Hepatocyte (in vitro differentiated cells): Measurements from ENCODE around the gene NEDD4L.

ENCODE experiments used
- CTCF ChIP-seq: fragments of 200-600 bp; sonication (generic); IDR thresholded peaks from 2 replicates; pipeline ENCODE4 v1.5.1; 2016; ENCODE audit warnings: antibody characterized with exemption, mild to moderate bottlenecking; ENCODE audit not compliant: poor library complexity
- EZH2 ChIP-seq: fragments of 200-600 bp; sonication (generic); IDR thresholded peaks from 2 replicates; pipeline ENCODE4 v1.6.1; 2016; ENCODE audit warnings: antibody characterized with exemption, mild to moderate bottlenecking, borderline replicate concordance
- EZH2phosphoT487 ChIP-seq: fragments of 200-600 bp; sonication (generic); IDR thresholded peaks from one replicate; pipeline ENCODE4 v1.6.1; 2018; ENCODE audit warnings: antibody characterized with exemption, mild to moderate bottlenecking, low read depth, moderate library complexity; ENCODE audit not compliant: unreplicated experiment, severe bottlenecking

- TF ChIP-seq CTCF (no peak), EZH2 (no peak), EZH2phosphoT487 (no peak)
Observed at GRCh38 chr18:58364876-58365528, 321.0 kb downstream of the NEDD4L start.
